ENCODE data around the gene UGCG.

GRCh38 chr9:111891910-111892499 is 4.6 kb upstream of the UGCG start:
- TF ChIP-seq POLR2A (IDR thresholded peaks at IDR 0.05; ENCODE audit: low read length), result no peak
- no peak for TF ChIP-seq CTCF (IDR thresholded peaks at IDR 0.05)
- TF ChIP-seq USF2 (IDR thresholded peaks at IDR 0.05), result no peak
- TF ChIP-seq ELK1 (IDR thresholded peaks at IDR 0.05; ENCODE audit: low read depth, low read length), result no peak
- TF ChIP-seq SMC3 (IDR thresholded peaks at IDR 0.05), result no peak
- no peak for TF ChIP-seq BCL3 (IDR thresholded peaks at IDR 0.05)
- no peak for TF ChIP-seq GATA3 (IDR thresholded peaks at IDR 0.05; ENCODE audit: borderline replicate concordance)
- TF ChIP-seq RFX5 (IDR thresholded peaks at IDR 0.05), result no peak
- TF ChIP-seq EP300 (IDR thresholded peaks at IDR 0.05), result no peak
- no peak for TF ChIP-seq TP53 (CRISPR knock-in tag; IDR thresholded peaks at IDR 0.05)
- no peak for TF ChIP-seq HOXA7 (CRISPR knock-in tag; IDR thresholded peaks at IDR 0.05)
- TF ChIP-seq CEBPB (IDR thresholded peaks at IDR 0.05), result no peak
- TF ChIP-seq ZSCAN20 (CRISPR knock-in tag; IDR thresholded peaks at IDR 0.05), result no peak
